ENCODE results near the gene BNC2. TPM values are rescaled to one million over a fixed set of nuclear protein-coding genes. Genes with fewer than 3 reads are reported as not detected.

The BNC2 gene
- polyA plus RNA-seq, 1 donor = 5.3 TPM

GRCh38 chr9:16360247-16360646, 510.2 kb downstream of the BNC2 start:
- no peak for DNase-seq
